VCaP (cell line): ENCODE data around the gene CYB5A.

Experiments
- H3K27ac ChIP-seq: fragments of 450-650 bp; 2 replicates; pipeline ENCODE4 v1.5.1; 2017
- TF ChIP-seq, protein P1 (sequence below): fragments of 450-650 bp; conservative IDR thresholded peaks from 2 replicates; pipeline ENCODE4 v1.5.1; 2017; ENCODE audit warnings: mild to moderate bottlenecking, moderate library complexity

Gene CYB5A

GRCh38 chr18:74264303-74265020, 27.3 kb downstream of the CYB5A start:
- TF ChIP-seq, protein P1, sequence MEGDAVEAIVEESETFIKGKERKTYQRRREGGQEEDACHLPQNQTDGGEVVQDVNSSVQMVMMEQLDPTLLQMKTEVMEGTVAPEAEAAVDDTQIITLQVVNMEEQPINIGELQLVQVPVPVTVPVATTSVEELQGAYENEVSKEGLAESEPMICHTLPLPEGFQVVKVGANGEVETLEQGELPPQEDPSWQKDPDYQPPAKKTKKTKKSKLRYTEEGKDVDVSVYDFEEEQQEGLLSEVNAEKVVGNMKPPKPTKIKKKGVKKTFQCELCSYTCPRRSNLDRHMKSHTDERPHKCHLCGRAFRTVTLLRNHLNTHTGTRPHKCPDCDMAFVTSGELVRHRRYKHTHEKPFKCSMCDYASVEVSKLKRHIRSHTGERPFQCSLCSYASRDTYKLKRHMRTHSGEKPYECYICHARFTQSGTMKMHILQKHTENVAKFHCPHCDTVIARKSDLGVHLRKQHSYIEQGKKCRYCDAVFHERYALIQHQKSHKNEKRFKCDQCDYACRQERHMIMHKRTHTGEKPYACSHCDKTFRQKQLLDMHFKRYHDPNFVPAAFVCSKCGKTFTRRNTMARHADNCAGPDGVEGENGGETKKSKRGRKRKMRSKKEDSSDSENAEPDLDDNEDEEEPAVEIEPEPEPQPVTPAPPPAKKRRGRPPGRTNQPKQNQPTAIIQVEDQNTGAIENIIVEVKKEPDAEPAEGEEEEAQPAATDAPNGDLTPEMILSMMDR, result no peak
- H3K27ac ChIP-seq, result no peak overlapping the region

DNA sequence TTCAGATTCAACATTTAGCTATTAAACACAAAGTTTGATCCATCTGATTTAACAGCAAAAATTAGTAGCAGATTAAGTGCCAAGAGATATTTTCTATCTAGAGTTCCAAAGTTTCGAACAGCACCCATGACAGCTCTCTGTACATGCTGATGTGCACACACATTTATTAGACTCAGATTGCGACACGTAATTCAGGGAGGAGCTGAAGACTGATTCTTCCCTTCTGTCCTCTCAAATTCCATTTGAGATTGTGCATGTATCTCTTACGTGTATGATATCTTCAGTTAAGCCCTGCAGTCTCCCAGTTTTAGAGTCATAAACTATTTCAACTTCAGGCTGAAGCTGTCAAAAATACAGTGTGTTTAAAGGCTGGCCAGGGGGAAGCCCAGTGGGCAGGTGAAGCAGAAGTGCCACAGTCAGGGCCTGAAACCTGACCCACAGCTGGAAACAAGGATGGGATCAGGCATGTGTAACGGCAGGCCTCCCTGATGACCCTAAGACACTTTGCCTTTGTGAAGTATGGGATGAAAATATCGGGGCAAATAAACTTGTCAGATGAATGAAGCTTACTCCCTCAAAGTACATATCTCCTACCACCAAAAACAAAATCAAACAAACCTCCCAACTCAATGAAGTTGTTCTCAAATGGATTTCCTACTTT, 30.6 kb downstream of the CYB5A start:
- TF ChIP-seq, protein P1, result no peak
- H3K27ac ChIP-seq, result peak overlapping the region; percentile 79

DNA sequence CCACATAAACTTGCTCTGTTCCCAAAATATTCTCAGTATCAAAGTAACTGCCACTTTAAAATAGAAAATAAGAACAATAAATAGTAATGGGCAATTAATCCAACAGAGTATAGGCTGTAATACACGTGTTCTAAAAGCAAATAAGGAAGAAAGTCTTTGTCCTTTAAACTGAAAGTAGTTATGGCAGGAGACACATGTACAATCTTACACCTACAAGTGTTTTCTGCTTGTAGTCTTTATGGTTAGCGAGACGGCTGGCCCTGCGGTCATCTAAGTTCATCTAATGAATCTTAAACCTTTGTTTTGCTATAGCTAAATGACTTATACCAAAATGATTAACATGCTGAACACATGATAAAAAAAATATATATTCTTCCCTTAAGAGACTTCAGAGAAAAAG, 32.4 kb downstream of the CYB5A start:
- peak overlapping the region; percentile 79 for H3K27ac ChIP-seq
- TF ChIP-seq, protein P1, result no peak

- H3K27ac ChIP-seq, result peak overlapping the region; percentile 74
- TF ChIP-seq, protein P1, result no peak
Observed at GRCh38 chr18:74257083-74257482, 34.7 kb downstream of the CYB5A start.

GRCh38 chr18:74256190-74256589, 35.6 kb downstream of the CYB5A start:
- H3K27ac ChIP-seq, result peak overlapping the region; percentile 74
- TF ChIP-seq, protein P1, result no peak

DNA sequence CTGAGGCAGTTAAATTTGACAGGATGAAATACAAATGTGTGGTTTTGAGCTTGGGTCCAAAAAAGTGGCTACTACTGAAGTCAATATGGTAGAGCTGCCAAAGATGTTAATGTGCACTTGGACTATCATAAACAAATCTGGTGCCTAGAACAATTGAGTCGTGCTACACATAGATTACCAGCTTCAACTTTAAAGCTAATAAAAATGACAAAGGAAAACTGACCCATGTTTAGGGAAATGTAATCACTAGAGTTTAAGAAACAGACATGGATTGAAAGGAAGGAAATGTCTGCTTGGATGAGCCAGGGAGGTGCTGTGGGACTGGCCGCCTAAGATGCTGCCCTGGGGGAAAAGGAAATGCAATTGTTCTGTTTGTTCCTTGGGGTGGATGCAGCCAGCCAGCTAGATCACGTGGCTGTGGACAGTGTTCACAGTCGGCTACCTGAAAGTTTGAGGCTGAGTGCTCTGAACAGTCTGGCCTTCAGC, 36.6 kb downstream of the CYB5A start:
- TF ChIP-seq, protein P1, result no peak
- peak overlapping the region; percentile 74 for H3K27ac ChIP-seq

DNA sequence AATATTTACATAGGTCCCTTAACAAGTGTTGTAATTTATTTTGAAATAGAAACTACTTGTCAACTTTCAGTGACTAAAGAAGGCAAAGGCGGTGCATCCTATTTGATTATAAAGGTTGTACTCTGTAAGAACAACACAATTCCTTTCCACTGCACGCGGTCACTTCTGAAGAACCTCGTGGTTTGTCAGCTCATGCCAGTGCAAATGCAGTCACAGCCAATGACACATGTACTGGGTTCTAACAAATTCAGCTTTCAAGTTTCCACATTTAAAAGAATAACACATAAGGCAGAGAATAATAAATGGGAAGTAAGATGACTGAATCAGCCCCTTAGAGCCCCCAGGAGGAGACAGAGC, 39.7 kb downstream of the CYB5A start:
- TF ChIP-seq, protein P1, result no peak
- H3K27ac ChIP-seq, result no peak overlapping the region
